ENCODE data around the gene ZNF506. TPM values are rescaled to one million over a fixed set of nuclear protein-coding genes. Genes with fewer than 3 reads are reported as not detected.
A peak's percentile ranks its signal among the peaks of the same experiment; 100 is the strongest.
"Not testable (repeated sequence)": the region's sequence is repeated elsewhere in the genome, so short reads cannot be mapped to it uniquely, and the experiment has no call there.

Gene ZNF506
- total and polyA plus RNA-seq, 2 experiments from 2014 or later: 26.0 to 42.1 TPM

DNA sequence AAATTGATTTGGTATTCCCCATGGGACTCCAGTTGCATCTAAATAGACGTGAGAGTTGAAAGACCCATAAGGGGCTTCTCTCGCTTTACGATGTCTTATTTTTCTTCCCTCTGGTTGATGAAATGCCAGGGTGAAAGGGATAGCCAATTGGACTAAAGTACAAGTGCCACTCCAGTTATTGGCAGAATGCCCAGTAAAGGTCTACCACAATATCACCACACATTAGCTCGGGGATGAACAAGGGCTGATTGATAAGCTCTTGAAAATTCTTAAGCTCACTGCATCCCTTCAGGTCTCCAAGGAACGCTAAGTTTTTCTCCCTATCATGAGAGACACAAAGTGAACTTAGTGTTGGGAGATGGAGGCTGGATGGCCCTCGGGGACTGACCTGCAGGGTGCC, 39.8 kb downstream of the ZNF506 start:
- not testable (repeated sequence) for H3K4me2 ChIP-seq; H3K9me3 Mint-ChIP-seq; H3K4me1 Mint-ChIP-seq; ATAC-seq; H2AFZ ChIP-seq; H4K20me1 ChIP-seq (replicated peaks; ENCODE audit: insufficient read depth); H3K27me3 ChIP-seq (ENCODE audit: insufficient read depth); H3F3A ChIP-seq (replicated peaks; ENCODE audit: low read depth); H3K4me1 ChIP-seq (ENCODE audit: insufficient read depth); H3K36me3 ChIP-seq (ENCODE audit: insufficient read depth); H3K9me2 ChIP-seq (ENCODE audit: insufficient read depth); H3K4me3 ChIP-seq; H3K27me3 Mint-ChIP-seq (ENCODE audit: insufficient read depth, low read depth, poor library complexity); H3K27ac Mint-ChIP-seq; DNase-seq (ENCODE audit: low spot score); H3K4me3 Mint-ChIP-seq; H3K27ac ChIP-seq (ENCODE audit: low read depth)
- peaks cover 31% of the 10 kb centered on the region; the same call in 1 of the 2 replicates for H3K79me2 ChIP-seq (replicated peaks; ENCODE audit: insufficient read depth)
- peaks cover 32% of the 10 kb centered on the region for H3K36me3 Mint-ChIP-seq (ENCODE audit: low read depth)

DNA sequence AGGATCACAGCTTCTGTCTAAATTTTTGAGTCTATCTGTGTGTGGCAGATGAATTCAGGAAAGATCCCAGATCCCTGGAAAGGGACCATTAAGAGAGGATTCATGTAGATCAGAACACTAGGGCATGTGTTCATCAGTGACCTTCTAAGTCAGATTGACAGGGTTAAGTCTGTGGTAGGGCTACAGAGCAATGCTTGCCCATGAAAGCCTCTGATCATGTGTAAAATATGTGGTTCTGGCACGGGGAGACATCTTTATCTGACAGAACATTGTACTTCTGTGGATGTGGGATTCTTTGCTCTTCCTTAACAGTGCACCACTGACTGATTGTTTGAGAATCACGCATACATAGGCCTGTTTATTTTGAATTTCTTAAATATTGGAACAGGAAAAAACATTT, 42.9 kb downstream of the ZNF506 start:
- H3K27ac Mint-ChIP-seq: no peak overlapping the region
- H3K27me3 Mint-ChIP-seq (ENCODE audit: insufficient read depth, low read depth, poor library complexity): peaks cover 7% of the 10 kb centered on the region
- Histone ChIP-seq H3K27me3 (ENCODE audit: insufficient read depth) (no peaks in the 10 kb centered on the region), H4K20me1 (replicated peaks; ENCODE audit: insufficient read depth) (no peaks in the 10 kb centered on the region), H3K36me3 (ENCODE audit: insufficient read depth) (no peaks in the 10 kb centered on the region), H3K4me3 (no peak overlapping the region), H3K9me2 (ENCODE audit: insufficient read depth) (no peaks in the 10 kb centered on the region), H3K27ac (ENCODE audit: low read depth) (no peak overlapping the region), H2AFZ (no peak overlapping the region), H3K79me2 (replicated peaks; ENCODE audit: insufficient read depth) (peaks cover 31% of the 10 kb centered on the region; the same call in 1 of the 2 replicates), H3F3A (replicated peaks; ENCODE audit: low read depth) (no peaks in the 10 kb centered on the region), H3K4me2 (no peak overlapping the region), H3K4me1 (ENCODE audit: insufficient read depth) (peaks cover 15% of the 10 kb centered on the region)
- peaks cover 13% of the 10 kb centered on the region for H3K36me3 Mint-ChIP-seq (ENCODE audit: low read depth)
- TF ChIP-seq ZNF331 (CRISPR knock-in tag; IDR thresholded peaks at IDR 0.05; ENCODE audit: low read depth): no peak
- TF ChIP-seq POLR2AphosphoS5 (IDR thresholded peaks at IDR 0.05; ENCODE audit: low read depth): no peak
- ATAC-seq (no peak), DNase-seq (ENCODE audit: low spot score) (no peak)
- peaks cover 11% of the 10 kb centered on the region for H3K4me1 Mint-ChIP-seq
- peak overlapping the region; percentile 99; the same call in 2 of the 3 replicates for H3K4me3 Mint-ChIP-seq
- H3K9me3 Mint-ChIP-seq: no peaks in the 10 kb centered on the region

DNA sequence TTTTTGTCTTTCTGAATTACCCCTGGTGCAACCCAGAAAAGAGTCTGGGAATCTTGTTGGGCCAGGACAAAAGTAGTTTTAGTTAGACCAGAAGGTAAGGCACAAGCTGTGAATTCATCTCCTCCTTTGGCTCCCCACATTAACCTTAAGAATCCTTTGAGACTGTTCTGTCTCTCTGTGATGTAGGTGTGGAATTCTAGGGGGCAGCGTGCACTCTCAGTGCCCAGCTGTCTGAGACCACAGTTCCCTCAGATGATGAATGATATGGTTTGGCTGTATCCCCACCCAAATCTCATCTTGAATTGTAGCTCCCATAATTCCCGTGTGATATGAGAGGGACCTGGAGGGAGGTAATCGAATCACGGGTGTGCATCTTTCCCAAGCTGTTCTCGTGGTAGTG, 43.9 kb downstream of the ZNF506 start:
- Histone ChIP-seq H3K9me2 (ENCODE audit: insufficient read depth) (no peaks in the 10 kb centered on the region), H3K36me3 (ENCODE audit: insufficient read depth) (no peaks in the 10 kb centered on the region), H3K4me1 (ENCODE audit: insufficient read depth) (peaks cover 15% of the 10 kb centered on the region), H3K4me2 (peak overlapping the region; percentile 94), H3K4me3 (peak overlapping the region; percentile 75), H3K27ac (ENCODE audit: low read depth) (no peak overlapping the region), H3K79me2 (replicated peaks; ENCODE audit: insufficient read depth) (peaks cover 31% of the 10 kb centered on the region; the same call in 1 of the 2 replicates), H2AFZ (no peak overlapping the region), H4K20me1 (replicated peaks; ENCODE audit: insufficient read depth) (no peaks in the 10 kb centered on the region), H3K27me3 (ENCODE audit: insufficient read depth) (no peaks in the 10 kb centered on the region), H3F3A (replicated peaks; ENCODE audit: low read depth) (no peaks in the 10 kb centered on the region)
- ATAC-seq (no peak), DNase-seq (ENCODE audit: low spot score) (no peak)
- TF ChIP-seq JUNB (IDR thresholded peaks at IDR 0.05; ENCODE audit: unreplicated experiment): no peak
- TF ChIP-seq, protein P1, sequence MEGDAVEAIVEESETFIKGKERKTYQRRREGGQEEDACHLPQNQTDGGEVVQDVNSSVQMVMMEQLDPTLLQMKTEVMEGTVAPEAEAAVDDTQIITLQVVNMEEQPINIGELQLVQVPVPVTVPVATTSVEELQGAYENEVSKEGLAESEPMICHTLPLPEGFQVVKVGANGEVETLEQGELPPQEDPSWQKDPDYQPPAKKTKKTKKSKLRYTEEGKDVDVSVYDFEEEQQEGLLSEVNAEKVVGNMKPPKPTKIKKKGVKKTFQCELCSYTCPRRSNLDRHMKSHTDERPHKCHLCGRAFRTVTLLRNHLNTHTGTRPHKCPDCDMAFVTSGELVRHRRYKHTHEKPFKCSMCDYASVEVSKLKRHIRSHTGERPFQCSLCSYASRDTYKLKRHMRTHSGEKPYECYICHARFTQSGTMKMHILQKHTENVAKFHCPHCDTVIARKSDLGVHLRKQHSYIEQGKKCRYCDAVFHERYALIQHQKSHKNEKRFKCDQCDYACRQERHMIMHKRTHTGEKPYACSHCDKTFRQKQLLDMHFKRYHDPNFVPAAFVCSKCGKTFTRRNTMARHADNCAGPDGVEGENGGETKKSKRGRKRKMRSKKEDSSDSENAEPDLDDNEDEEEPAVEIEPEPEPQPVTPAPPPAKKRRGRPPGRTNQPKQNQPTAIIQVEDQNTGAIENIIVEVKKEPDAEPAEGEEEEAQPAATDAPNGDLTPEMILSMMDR (conservative IDR thresholded peaks at IDR 0.05; ENCODE audit: low read depth in 2 of 2): peak in 1 of 2 experiments; percentile 35; a peak in 3 of 4 replicates
- Mint-ChIP-seq H3K9me3 (no peaks in the 10 kb centered on the region), H3K4me3 (peak overlapping the region; percentile 99), H3K36me3 (ENCODE audit: low read depth) (peaks cover 13% of the 10 kb centered on the region), H3K27me3 (ENCODE audit: insufficient read depth, low read depth, poor library complexity) (peaks cover 7% of the 10 kb centered on the region), H3K4me1 (peaks cover 11% of the 10 kb centered on the region), H3K27ac (no peak overlapping the region)

Measured in GM23338 (cell line).